ENCODE data around the gene NAXD. TPM values are rescaled to one million over a fixed set of nuclear protein-coding genes. Genes with fewer than 3 reads are reported as not detected.

The NAXD gene
- total RNA-seq, 1 donor from 2014 or later, result 17.7 TPM

- peaks cover 8% of the 10 kb centered on the region for H3K9me3 ChIP-seq (ENCODE audit: low read depth)
- TF ChIP-seq EZH2phosphoT487 (IDR thresholded peaks at IDR 0.05) (no peak), EZH2 (IDR thresholded peaks at IDR 0.05) (no peak), CTCF (IDR thresholded peaks at IDR 0.05) (no peak)
- H3K36me3 ChIP-seq, result peaks cover 27% of the 10 kb centered on the region
- no peak overlapping the region for H2AFZ ChIP-seq (replicated peaks)
- peaks cover 72% of the 10 kb centered on the region for H3K36me3 Mint-ChIP-seq
- H3K4me2 ChIP-seq, result no peak overlapping the region
- no peaks in the 10 kb centered on the region for H4K20me1 ChIP-seq (ENCODE audit: low read depth)
- H3K27me3 Mint-ChIP-seq (ENCODE audit: insufficient read depth, low read depth), result peaks cover 2% of the 10 kb centered on the region
- H3K27ac Mint-ChIP-seq, result no peak overlapping the region
- no peak overlapping the region for H3K9ac ChIP-seq
- no peaks in the 10 kb centered on the region for H3K4me1 Mint-ChIP-seq
- H3K27ac ChIP-seq, result no peak overlapping the region
- H3F3A ChIP-seq (ENCODE audit: low read depth), result no peaks in the 10 kb centered on the region
- no peaks in the 10 kb centered on the region for H3K79me2 ChIP-seq (ENCODE audit: low read depth)
- H3K9me3 Mint-ChIP-seq, result peaks cover 30% of the 10 kb centered on the region
- DNase-seq (ENCODE audit: low spot score), result no peak
- no peaks in the 10 kb centered on the region for H3K27me3 ChIP-seq
- no peak overlapping the region for H3K4me3 Mint-ChIP-seq
- H3K4me1 ChIP-seq, result no peaks in the 10 kb centered on the region
- no peak overlapping the region for H3K4me3 ChIP-seq
These were observed 48.1 kb downstream of the NAXD start for GRCh38 chr13:110663491-110663890.

- TF ChIP-seq CTCF (IDR thresholded peaks at IDR 0.05), result no peak
- TF ChIP-seq EZH2phosphoT487 (IDR thresholded peaks at IDR 0.05), result no peak
- TF ChIP-seq EZH2 (IDR thresholded peaks at IDR 0.05), result no peak
- peaks cover 2% of the 10 kb centered on the region for H3K27me3 Mint-ChIP-seq (ENCODE audit: insufficient read depth, low read depth)
- Histone ChIP-seq H4K20me1 (ENCODE audit: low read depth) (no peaks in the 10 kb centered on the region), H3K4me3 (no peak overlapping the region), H3K36me3 (peaks cover 27% of the 10 kb centered on the region), H3K27ac (no peak overlapping the region), H3K4me2 (no peak overlapping the region), H3K27me3 (no peaks in the 10 kb centered on the region), H3F3A (ENCODE audit: low read depth) (no peaks in the 10 kb centered on the region), H3K9ac (no peak overlapping the region), H2AFZ (replicated peaks) (no peak overlapping the region), H3K9me3 (ENCODE audit: low read depth) (peaks cover 8% of the 10 kb centered on the region), H3K79me2 (ENCODE audit: low read depth) (no peaks in the 10 kb centered on the region), H3K4me1 (no peaks in the 10 kb centered on the region)
- H3K4me1 Mint-ChIP-seq, result no peaks in the 10 kb centered on the region
- H3K27ac Mint-ChIP-seq, result no peak overlapping the region
- H3K4me3 Mint-ChIP-seq, result no peak overlapping the region
- no peak for DNase-seq (ENCODE audit: low spot score)
- H3K9me3 Mint-ChIP-seq, result peaks cover 29% of the 10 kb centered on the region
- peaks cover 73% of the 10 kb centered on the region for H3K36me3 Mint-ChIP-seq
These were observed 48.7 kb downstream of the NAXD start for GRCh38 chr13:110664041-110664440.

- no peak for TF ChIP-seq EZH2phosphoT487 (IDR thresholded peaks at IDR 0.05)
- TF ChIP-seq CTCF (IDR thresholded peaks at IDR 0.05), result no peak
- TF ChIP-seq EZH2 (IDR thresholded peaks at IDR 0.05), result no peak
- H2AFZ ChIP-seq (replicated peaks), result no peak overlapping the region
- no peaks in the 10 kb centered on the region for H3K4me1 Mint-ChIP-seq
- no peaks in the 10 kb centered on the region for H3K79me2 ChIP-seq (ENCODE audit: low read depth)
- no peak overlapping the region for H3K9ac ChIP-seq
- H3K27me3 Mint-ChIP-seq (ENCODE audit: insufficient read depth, low read depth), result peaks cover 2% of the 10 kb centered on the region
- H3K27ac ChIP-seq, result no peak overlapping the region
- H3K4me1 ChIP-seq, result no peaks in the 10 kb centered on the region
- peak overlapping the region; percentile 50 for H3K27ac Mint-ChIP-seq
- DNase-seq (ENCODE audit: low spot score), result no peak
- no peaks in the 10 kb centered on the region for H3F3A ChIP-seq (ENCODE audit: low read depth)
- H3K4me2 ChIP-seq, result no peak overlapping the region
- H3K4me3 Mint-ChIP-seq, result no peak overlapping the region
- peaks cover 28% of the 10 kb centered on the region for H3K9me3 Mint-ChIP-seq
- peaks cover 24% of the 10 kb centered on the region for H3K36me3 ChIP-seq
- no peaks in the 10 kb centered on the region for H3K27me3 ChIP-seq
- H4K20me1 ChIP-seq (ENCODE audit: low read depth), result no peaks in the 10 kb centered on the region
- H3K4me3 ChIP-seq, result no peak overlapping the region
- peaks cover 8% of the 10 kb centered on the region for H3K9me3 ChIP-seq (ENCODE audit: low read depth)
- H3K36me3 Mint-ChIP-seq, result peaks cover 71% of the 10 kb centered on the region
These were observed 49.3 kb downstream of the NAXD start for GRCh38 chr13:110664673-110665072.
